BJ (cell line): Measurements from ENCODE around the gene TRMO. TPM values are rescaled to one million over a fixed set of nuclear protein-coding genes. Genes with fewer than 3 reads are reported as not detected.

Experiments
- CTCF ChIA-PET: fragments of 350-600 bp; formaldehyde crosslinking; extraction: SDS; loops from one replicate; lab custom pipeline; 2021; ENCODE audit warnings: antibody characterized with exemption, inconsistent platforms; lab: Yijun Ruan, JAX
- POLR2A ChIA-PET: fragments of 300-600 bp; sonication (Branson Sonifier 250); formaldehyde crosslinking; extraction: SDS; loops from one replicate; lab custom pipeline; 2021; ENCODE audit warnings: antibody characterized with exemption; lab: Charles Lee
- DNase-seq: peaks from one replicate; pipeline ENCODE4 v3.0.0-alpha.2; 2011; ENCODE audit warnings: low read depth
- H3K27me3 ChIP-seq: 2 replicates; pipeline ENCODE4 v1.6.0; 2011; ENCODE audit warnings: low read length; ENCODE audit not compliant: control insufficient read depth, insufficient read depth
- H3K36me3 ChIP-seq: 2 replicates; pipeline ENCODE4 v1.5.1; 2011; ENCODE audit warnings: low read length; ENCODE audit not compliant: control insufficient read depth, insufficient read depth
- H3K4me3 ChIP-seq: 2 replicates; pipeline ENCODE4 v1.5.1; 2011; ENCODE audit warnings: low read depth, mild to moderate bottlenecking, control low read depth, low read length
- CTCF ChIP-seq: IDR thresholded peaks from 2 replicates; pipeline ENCODE4 v1.5.1; 2011; ENCODE audit warnings: low read depth, mild to moderate bottlenecking, control low read depth, inconsistent platforms, low read length, moderate library complexity; ENCODE audit not compliant: insufficient read depth
- polyA plus RNA-seq: library from polyadenylated mRNA; depleted of rRNA; stranded (reverse); fragments of >200 nt; gene quantifications from 2 replicates; pipeline ENCODE4 v1.2.3, GENCODE V29; 2011

Gene TRMO
- polyA plus RNA-seq, 1 experiment = 11.2 TPM

- Histone ChIP-seq H3K36me3 (no peaks in the 10 kb centered on the region), H3K27me3 (peaks cover 24% of the 10 kb centered on the region), H3K4me3 (no peak overlapping the region)
- no peak for DNase-seq
- ChIA-PET POLR2A (no interaction called here), CTCF (interaction anchor here (4.5 kb wide), 1 partner anchor 10 kb away, joined by 27 read pairs; the partner anchor contains the start of gene TRMO)
- TF ChIP-seq CTCF = no peak
These were observed 11.1 kb upstream of the TRMO start for GRCh38 chr9:97933297-97933998.

GRCh38 chr9:97930972-97931371, 8.7 kb upstream of the TRMO start:
- Histone ChIP-seq H3K27me3 (peaks cover 18% of the 10 kb centered on the region), H3K4me3 (no peak overlapping the region), H3K36me3 (no peaks in the 10 kb centered on the region)
- TF ChIP-seq CTCF = no peak
- ChIA-PET CTCF (interaction anchor here (1.1 kb wide), 1 partner anchor 9 kb away, joined by 3 read pairs; no protein-coding TSS in a partner anchor), POLR2A (no interaction called here)
- DNase-seq = no peak

- peaks cover 8% of the 10 kb centered on the region for H3K27me3 ChIP-seq
- no peaks in the 10 kb centered on the region for H3K36me3 ChIP-seq
- no peak for DNase-seq
- TF ChIP-seq CTCF = no peak
- no peak overlapping the region for H3K4me3 ChIP-seq
- ChIA-PET CTCF (interaction anchor here (1.2 kb wide), 1 partner anchor 54 kb away, joined by 3 read pairs; the partner anchor contains the start of gene ANP32B), POLR2A (no interaction called here)
These were observed 6.8 kb upstream of the TRMO start for GRCh38 chr9:97928986-97929604.

- no peak for DNase-seq
- ChIA-PET POLR2A (no interaction called here), CTCF (interaction anchor here (0.9 to 1.1 kb wide), 3 partner anchors 21 to 280 kb away, joined by 3 read pairs; partner anchors contain the start of gene ANP32B)
- Histone ChIP-seq H3K27me3 (peaks cover 8% of the 10 kb centered on the region), H3K4me3 (no peak overlapping the region), H3K36me3 (no peaks in the 10 kb centered on the region)
- TF ChIP-seq CTCF = no peak
These were observed 3.4 kb upstream of the TRMO start for GRCh38 chr9:97925497-97926334.
